B cell (primary cell): Measurements from ENCODE around the gene MCCD1. TPM values are rescaled to one million over a fixed set of nuclear protein-coding genes. Genes with fewer than 3 reads are reported as not detected.
"Not testable (repeated sequence)": the region's sequence is repeated elsewhere in the genome, so short reads cannot be mapped to it uniquely, and the experiment has no call there.

ENCODE experiments used
- ATAC-seq: fragments of 200-7000 bp; cut with Tn5 transposase; one replicate; pipeline ENCODE4 v1.10.0; 2021; ENCODE audit warnings: low read depth, mild to moderate bottlenecking, moderate number of reproducible peaks, moderate library complexity
- CTCF ChIA-PET: fragments of 350-600 bp; sonication (Branson Sonifier 250); formaldehyde crosslinking; loops from one replicate; lab custom pipeline; 2021; ENCODE audit warnings: antibody characterized with exemption, inconsistent platforms; lab: Charles Lee
- POLR2A ChIA-PET: fragments of 350-600 bp; sonication (Branson Sonifier 250); formaldehyde crosslinking; loops from one replicate; lab custom pipeline; 2021; ENCODE audit warnings: antibody characterized with exemption; lab: Charles Lee
- DNase-seq: peaks from one replicate; pipeline ENCODE4 v3.0.0; 2013
- H2AFZ ChIP-seq: 2 replicates; pipeline ENCODE4 v1.6.1; 2012; ENCODE audit warnings: mild to moderate bottlenecking, low read depth, low read length; ENCODE audit not compliant: insufficient read depth, poor library complexity, severe bottlenecking
- H3K27ac ChIP-seq, 2 donors: 1 replicate in 1 of 2; 2 replicates in 1 of 2; pipeline ENCODE4 v1.5.1; 2012 to 2013; ENCODE audit warnings: low read length in 2 of 2, mild to moderate bottlenecking in 2 of 2, moderate library complexity in 1 of 2
- H3K27me3 ChIP-seq, 4 experiments: fragments of 200-600 bp in 1 of 4; sonication (generic) in 1 of 4; replicated peaks in 1 of 4; 1 replicate in 2 of 4; 2 replicates in 2 of 4; pipeline versions ENCODE4 v1.6.1 to v1.7.0; 2013 to 2016; ENCODE audit warnings: low read length in 3 of 4, mild to moderate bottlenecking in 2 of 4, mixed read lengths in 1 of 4, moderate library complexity in 1 of 4; ENCODE audit not compliant: insufficient read depth in 4 of 4, control insufficient read depth in 3 of 4; ENCODE audit errors: control extremely low read depth in 1 of 4
- H3K36me3 ChIP-seq, 2 experiments: replicated peaks in 1 of 2; 1 replicate in 1 of 2; 2 replicates in 1 of 2; pipeline versions ENCODE4 v1.6.1 to v1.7.1; 2013; ENCODE audit warnings: low read length in 1 of 2; ENCODE audit not compliant: insufficient read depth in 2 of 2, control insufficient read depth in 1 of 2; ENCODE audit errors: control extremely low read depth in 1 of 2, extremely low read depth in 1 of 2
- H3K4me1 ChIP-seq, 2 donors: fragments of 200-600 bp in 1 of 2; sonication (generic) in 1 of 2; 1 replicate in 1 of 2; 2 replicates in 1 of 2; pipeline versions ENCODE4 v1.5.1 to v1.6.1; 2013 to 2017; ENCODE audit warnings: low read length in 2 of 2; ENCODE audit not compliant: control insufficient read depth in 2 of 2, insufficient read depth in 2 of 2
- H3K4me2 ChIP-seq: replicated peaks from 2 replicates; pipeline ENCODE3; 2012; ENCODE audit warnings: mild to moderate bottlenecking, low read depth, low read length; ENCODE audit not compliant: poor library complexity, severe bottlenecking
- H3K4me3 ChIP-seq, 5 experiments: fragments of 200-600 bp in 1 of 5; sonication (generic) in 1 of 5; 1 replicate in 3 of 5; 2 replicates in 2 of 5; pipeline versions ENCODE4 v1.5.1 to v1.7.0; 2011 to 2016; ENCODE audit warnings: low read length in 4 of 5, mild to moderate bottlenecking in 4 of 5, low read depth in 2 of 5, control low read depth in 1 of 5, moderate library complexity in 1 of 5; ENCODE audit not compliant: insufficient read depth in 1 of 5; ENCODE audit errors: control extremely low read depth in 1 of 5, extremely low read depth in 1 of 5
- H3K79me2 ChIP-seq: fragments of 200-600 bp; sonication (generic); one replicate; pipeline ENCODE4 v1.6.0; 2016; ENCODE audit warnings: low read length; ENCODE audit not compliant: control insufficient read depth, insufficient read depth
- H3K9ac ChIP-seq: fragments of 200-600 bp; sonication (generic); 2 replicates; pipeline ENCODE4 v1.6.1; 2017; ENCODE audit warnings: mild to moderate bottlenecking, low read length, moderate library complexity
- H3K9me3 ChIP-seq, 3 donors: one replicate each; pipeline versions ENCODE4 v1.6.1 to v1.7.1; 2013; ENCODE audit warnings: low read length in 2 of 3; ENCODE audit not compliant: control insufficient read depth in 2 of 3, insufficient read depth in 1 of 3; ENCODE audit errors: control extremely low read depth in 1 of 3
- H4K20me1 ChIP-seq: 2 replicates; pipeline ENCODE4 v1.6.0; 2012; ENCODE audit warnings: mild to moderate bottlenecking, low read length; ENCODE audit not compliant: insufficient read depth, control insufficient read depth, poor library complexity, severe bottlenecking
- H3K27ac Mint-ChIP-seq: one replicate; pipeline ENCODE4 v1.8.0; 2021; ENCODE audit warnings: mixed read lengths
- H3K27me3 Mint-ChIP-seq: one replicate; pipeline ENCODE4 v1.8.0; 2021; ENCODE audit warnings: mixed read lengths
- H3K4me1 Mint-ChIP-seq: one replicate; pipeline ENCODE4 v1.8.0; 2021; ENCODE audit warnings: mixed read lengths
- H3K4me3 Mint-ChIP-seq: one replicate; pipeline ENCODE4 v1.8.0; 2021; ENCODE audit warnings: mixed read lengths
- H3K9me3 Mint-ChIP-seq: one replicate; pipeline ENCODE4 v1.8.0; 2022; ENCODE audit warnings: mixed read lengths; ENCODE audit not compliant: insufficient read depth
- CTCF ChIP-seq: fragments of 200-600 bp; IDR thresholded peaks from one replicate; pipeline ENCODE4 v1.8.0; 2022; ENCODE audit warnings: antibody characterized with exemption, mild to moderate bottlenecking
- EZH2 ChIP-seq: IDR thresholded peaks from 2 replicates; pipeline ENCODE4 v1.6.1; 2012; ENCODE audit warnings: borderline replicate concordance, low read depth, mild to moderate bottlenecking, moderate library complexity, low read length; ENCODE audit not compliant: insufficient read depth, poor library complexity, severe bottlenecking
- WGBS: methylation state at CpG from one replicate; pipeline ENCODE4 v1.1.5; 2013; ENCODE audit warnings: missing lambda C conversion rate; ENCODE audit not compliant: insufficient coverage; 5-methylcytosine and 5-hydroxymethylcytosine counted together
- intact Hi-C: fragments of 100-400 bp; cut with micrococcal nuclease; formaldehyde crosslinking; loops from one replicate; pipeline ENCODE4 v1.10.0; 2022
- polyA plus RNA-seq: library from polyadenylated mRNA; depleted of rRNA; stranded (reverse); fragments of >200 nt; gene quantifications from 2 replicates; pipeline ENCODE4 v1.2.3, GENCODE V29; 2012
- total RNA-seq, 2 donors: library from RNA; stranded (reverse); fragments of 120-200 nt in 1 of 2; gene quantifications; 1 replicate in 1 of 2; 2 replicates in 1 of 2; pipeline versions ENCODE4 v1.2.3 to v1.2.4, GENCODE V29; 2013 to 2022

The MCCD1 gene
- total and polyA plus RNA-seq, 2 donors (not counting 1 experiment from before 2014, with no cell fraction given), result not detected

- CTCF ChIA-PET, result interaction anchor here (1.2 kb wide), 1 partner anchor 10 kb away, joined by 3 read pairs; no protein-coding TSS in a partner anchor
- no peak overlapping the region for H3K27ac Mint-ChIP-seq
- TF ChIP-seq CTCF (no peak), EZH2 (no peak)
Observed at GRCh38 chr6:31502586-31502985, 26.2 kb upstream of the MCCD1 start.

DNA sequence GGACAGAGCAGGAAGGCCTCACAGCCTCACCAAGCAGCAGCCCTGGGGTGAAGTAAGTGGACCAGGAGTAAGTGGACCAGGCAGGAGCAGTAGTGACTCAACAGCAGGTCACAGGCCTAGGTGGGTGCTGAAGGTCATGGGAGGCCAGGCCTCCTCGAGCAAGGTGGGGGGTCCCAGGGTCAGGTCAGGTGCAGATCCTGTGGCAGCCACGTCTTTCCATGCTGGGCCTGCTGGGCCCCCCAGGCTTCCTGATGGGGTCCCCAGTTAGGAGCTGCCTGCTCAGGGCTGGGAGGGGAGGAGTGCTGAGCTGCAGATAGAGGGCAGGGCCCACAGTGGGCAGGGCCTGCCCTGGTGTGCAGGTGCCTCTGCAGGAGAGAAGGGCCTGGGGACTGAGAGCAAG lies 19.7 kb upstream of the MCCD1 start:
- H3K4me3 ChIP-seq, H3K27me3 ChIP-seq, POLR2A ChIA-PET, H3K27me3 Mint-ChIP-seq, ATAC-seq, H3K4me1 Mint-ChIP-seq, DNase-seq, H3K27ac Mint-ChIP-seq, H3K9me3 ChIP-seq, intact Hi-C loops, H3K27ac ChIP-seq, H3K9ac ChIP-seq, H3K4me3 Mint-ChIP-seq, H2AFZ ChIP-seq, H3K9me3 Mint-ChIP-seq, H3K4me2 ChIP-seq, H3K4me1 ChIP-seq: not testable (repeated sequence)
- H4K20me1 ChIP-seq, result peaks cover 41% of the 10 kb centered on the region
- CTCF ChIA-PET, result interaction anchor here (0.5 kb wide), 1 partner anchor 67 kb away, joined by 3 read pairs; no protein-coding TSS in a partner anchor
- WGBS, result 100% methylated on average over 1 of the region's 2 CpGs
- H3K79me2 ChIP-seq, result peaks cover 28% of the 10 kb centered on the region
- H3K36me3 ChIP-seq, result peaks cover 9 to 57% of the 10 kb centered on the region in 2 experiments

More at GRCh38 chr6:31502586-31502985, 26.2 kb upstream of the MCCD1 start:
- no peaks in the 10 kb centered on the region for H3K9me3 Mint-ChIP-seq
- no peak overlapping the region for H3K4me3 ChIP-seq
- H3K27ac ChIP-seq, result no peak overlapping the region
- intact Hi-C loops, result no loop called here
- H3K27me3 ChIP-seq, result no peaks in the 10 kb centered on the region
- POLR2A ChIA-PET, result no interaction called here
- H3K9me3 ChIP-seq, result no peaks in the 10 kb centered on the region
- peaks cover 10 to 12% of the 10 kb centered on the region in 2 donors for H3K4me1 ChIP-seq
- no peak overlapping the region for H3K9ac ChIP-seq
- H2AFZ ChIP-seq, result no peak overlapping the region
- no peak overlapping the region for H3K4me2 ChIP-seq
- peaks cover 86% of the 10 kb centered on the region for H3K79me2 ChIP-seq
- no peak overlapping the region for H3K4me3 Mint-ChIP-seq
- ATAC-seq (no peak), DNase-seq (no peak)
- peaks cover 0 to 23% of the 10 kb centered on the region in 2 experiments for H3K36me3 ChIP-seq
- peaks cover 49% of the 10 kb centered on the region for H3K4me1 Mint-ChIP-seq
- H3K27me3 Mint-ChIP-seq, result no peaks in the 10 kb centered on the region
- H4K20me1 ChIP-seq, result peaks cover 79% of the 10 kb centered on the region
